ENCODE data around the gene ARHGAP1. TPM values are rescaled to one million over a fixed set of nuclear protein-coding genes. Genes with fewer than 3 reads are reported as not detected.
A peak's percentile ranks its signal among the peaks of the same experiment; 100 is the strongest.

ARHGAP1 gene
- polyA plus RNA-seq (2011; rRNA removed) (17.2 and 33.4 TPM in 2 replicates), polyA plus RNA-seq (2017; fragmentation: RNase III; extraction: RNeasy Plus Mini Kit Qiagen cat#74134 plus additional on column Dnase treatment) (34.8 to 35.9 TPM (median 35.2 TPM) in 3 replicates), polyA minus RNA-seq (2011; rRNA and poly(A)+ RNA removed) (103 and 114 TPM in 2 replicates)
- 24.6 and 30.9 TPM in 2 replicates for polyA plus RNA-seq (2012; cell fraction: cytosol; rRNA removed)
- 44.0 and 48.5 TPM in 2 replicates for polyA plus RNA-seq (2012; cell fraction: nucleus; rRNA removed)

DNA sequence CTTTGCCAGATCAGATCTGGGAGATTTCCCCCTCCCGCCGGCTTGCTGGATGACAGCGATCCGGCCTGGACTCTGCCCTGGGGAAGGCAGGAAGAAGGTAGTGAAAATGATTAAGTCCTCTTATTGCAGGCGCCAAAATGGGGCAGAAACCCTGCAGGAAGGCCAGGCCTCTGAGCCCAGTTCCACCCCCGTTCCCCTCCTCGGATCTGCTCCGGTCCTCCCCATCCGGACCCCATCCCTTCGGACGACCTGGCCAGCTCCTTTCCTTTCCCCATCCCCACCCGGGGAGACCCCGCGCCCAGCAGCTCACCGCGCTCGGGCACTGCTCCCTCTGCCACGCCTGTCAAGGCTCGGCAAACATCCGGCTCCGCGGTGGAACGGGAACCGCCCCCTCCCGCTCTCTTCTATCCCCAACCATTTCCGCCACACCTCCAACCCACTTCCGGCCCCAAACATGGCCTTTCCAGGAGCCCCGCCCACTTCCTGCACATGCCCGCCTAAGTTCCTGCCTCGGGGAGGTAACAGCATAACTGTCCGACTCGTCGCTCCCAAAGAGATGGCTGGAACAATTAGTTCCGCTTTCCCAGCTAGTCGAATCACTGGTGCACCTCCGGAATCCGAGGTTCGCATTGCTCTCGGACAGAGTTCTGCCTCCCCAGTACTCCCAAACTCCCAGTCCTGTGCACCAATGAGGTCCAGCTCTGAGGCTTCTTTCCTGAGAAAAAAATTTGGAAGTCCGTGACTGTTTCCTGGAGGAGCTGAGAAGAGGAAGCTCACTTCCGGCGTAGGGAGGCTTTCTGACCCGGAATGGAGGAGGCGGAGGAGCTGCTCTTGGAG is at the start of gene ARHGAP1, which contains the start of gene ZNF408:
Gene ARHGAP1, minus strand, starts transcription at position 379 of the 837 bp plus-strand sequence. CDS start 4,512 bp downstream, outside the sequence.
Gene ZNF408, plus strand, starts transcription at position 791 of the 837 bp plus-strand sequence. Its CDS starts 17 bp downstream, at position 808.
- CTCF ChIA-PET = interaction anchor here (1.2 to 1.4 kb wide), 4 partner anchors 23 to 311 kb away, joined by 3 to 4 read pairs (median 4); no protein-coding TSS in a partner anchor
- peaks cover 24% of the 10 kb centered on the region; the same call in 2 of the 3 replicates for H3K4me1 ChIP-seq
- H3K27ac ChIP-seq = peak within 1 kb of the TSS; percentile 99
- ATAC-seq = peak; percentile 95 to 96
- H3K9me3 ChIP-seq = no peaks in the 10 kb centered on the region
- POLR2A ChIA-PET = interaction anchor here (0.7 to 1.5 kb wide), 9 partner anchors 11 to 139 kb away, joined by 3 to 11 read pairs (median 4); partner anchors contain the start of gene AMBRA1
- peak; percentile 89 to 99 for DNase-seq (ENCODE audit: low read depth in 1 of 2, low spot score in 1 of 2)
- peak within 1 kb of the TSS; percentile 91 for H3K4me2 ChIP-seq
- FAIRE-seq = peak; percentile 72
- 1% methylated on average over 35 of the region's 44 CpGs for WGBS (ENCODE audit: missing lambda C conversion rate)
- peak within 1 kb of the TSS; percentile 93 for H3K4me3 ChIP-seq
- TF ChIP-seq MYC (IDR thresholded peaks at IDR 0.05; ENCODE audit: borderline replicate concordance, low read length) (peak; percentile 77; the same call in 1 of the 2 replicates), CTCF (IDR thresholded peaks at IDR 0.05) (no peak), NR3C1 (IDR thresholded peaks at IDR 0.05) (no peak), RFX5 (IDR thresholded peaks at IDR 0.05) (peak; percentile 57; the same call in 1 of the 2 replicates), JUNB (IDR thresholded peaks at IDR 0.05) (no peak), GATA3 (IDR thresholded peaks at IDR 0.05; ENCODE audit: borderline replicate concordance) (no peak), SMC3 (IDR thresholded peaks at IDR 0.05) (peak; percentile 19; the same call in 1 of the 3 replicates), ZFP36 (IDR thresholded peaks at IDR 0.05; ENCODE audit: borderline replicate concordance, partially characterized antibody) (peak; percentile 80), NPAS2 (CRISPR knock-in tag; IDR thresholded peaks at IDR 0.05; ENCODE audit: borderline replicate concordance) (no peak), TFCP2L1 (CRISPR knock-in tag; IDR thresholded peaks at IDR 0.05) (no peak), HMGXB4 (CRISPR knock-in tag; IDR thresholded peaks at IDR 0.05; ENCODE audit: borderline replicate concordance) (no peak), HEYL (CRISPR knock-in tag; IDR thresholded peaks at IDR 0.05) (no peak), RAD21 (conservative IDR thresholded peaks at IDR 0.05 in 1 of 2, IDR thresholded peaks at IDR 0.05 in 1 of 2) (no peak; a peak in 2 of 5 replicates), RCOR1 (IDR thresholded peaks at IDR 0.05; ENCODE audit: low read depth, low read length) (no peak), ESRRA (IDR thresholded peaks at IDR 0.05; ENCODE audit: borderline replicate concordance, low read length) (no peak), CHD4 (IDR thresholded peaks at IDR 0.05; ENCODE audit: borderline replicate concordance) (no peak), FOSL2 (IDR thresholded peaks at IDR 0.05) (no peak), FOSL2 (CRISPR knock-in tag; IDR thresholded peaks at IDR 0.05) (0 out of 2 replicates have a peak, but pooled peaks have one; percentile 36), ELK1 (IDR thresholded peaks at IDR 0.05; ENCODE audit: low read depth, low read length) (peak; percentile 96), TP53 (CRISPR knock-in tag; IDR thresholded peaks at IDR 0.05) (no peak), SREBF2 (IDR thresholded peaks at IDR 0.05) (no peak), ZSCAN20 (CRISPR knock-in tag; IDR thresholded peaks at IDR 0.05) (no peak), HDAC2 (IDR thresholded peaks at IDR 0.05) (no peak), HOXB13 (CRISPR knock-in tag; IDR thresholded peaks at IDR 0.05; ENCODE audit: low read depth) (0 out of 2 replicates have a peak, but pooled peaks have one; percentile 38), MAZ (IDR thresholded peaks at IDR 0.05; ENCODE audit: borderline replicate concordance, low read depth, low read length) (0 out of 2 replicates have a peak, but pooled peaks have one; percentile 56), FOSB (CRISPR knock-in tag; IDR thresholded peaks at IDR 0.05) (no peak; the same call in 1 of the 2 replicates), KDM1A (IDR thresholded peaks at IDR 0.05; ENCODE audit: low read depth) (no peak), HOXB5 (CRISPR knock-in tag; IDR thresholded peaks at IDR 0.05) (peak; percentile 71), CEBPB (IDR thresholded peaks at IDR 0.05) (no peak; a peak in 1 of 4 replicates)
- TF ChIP-seq, protein P1, sequence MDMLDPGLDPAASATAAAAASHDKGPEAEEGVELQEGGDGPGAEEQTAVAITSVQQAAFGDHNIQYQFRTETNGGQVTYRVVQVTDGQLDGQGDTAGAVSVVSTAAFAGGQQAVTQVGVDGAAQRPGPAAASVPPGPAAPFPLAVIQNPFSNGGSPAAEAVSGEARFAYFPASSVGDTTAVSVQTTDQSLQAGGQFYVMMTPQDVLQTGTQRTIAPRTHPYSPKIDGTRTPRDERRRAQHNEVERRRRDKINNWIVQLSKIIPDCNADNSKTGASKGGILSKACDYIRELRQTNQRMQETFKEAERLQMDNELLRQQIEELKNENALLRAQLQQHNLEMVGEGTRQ (IDR thresholded peaks at IDR 0.05) = peak; percentile 21; the same call in 1 of the 2 replicates
- TF ChIP-seq, protein P2, sequence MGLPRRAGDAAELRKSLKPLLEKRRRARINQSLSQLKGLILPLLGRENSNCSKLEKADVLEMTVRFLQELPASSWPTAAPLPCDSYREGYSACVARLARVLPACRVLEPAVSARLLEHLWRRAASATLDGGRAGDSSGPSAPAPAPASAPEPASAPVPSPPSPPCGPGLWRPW (IDR thresholded peaks at IDR 0.05) = no peak
- TF ChIP-seq, protein P3, sequence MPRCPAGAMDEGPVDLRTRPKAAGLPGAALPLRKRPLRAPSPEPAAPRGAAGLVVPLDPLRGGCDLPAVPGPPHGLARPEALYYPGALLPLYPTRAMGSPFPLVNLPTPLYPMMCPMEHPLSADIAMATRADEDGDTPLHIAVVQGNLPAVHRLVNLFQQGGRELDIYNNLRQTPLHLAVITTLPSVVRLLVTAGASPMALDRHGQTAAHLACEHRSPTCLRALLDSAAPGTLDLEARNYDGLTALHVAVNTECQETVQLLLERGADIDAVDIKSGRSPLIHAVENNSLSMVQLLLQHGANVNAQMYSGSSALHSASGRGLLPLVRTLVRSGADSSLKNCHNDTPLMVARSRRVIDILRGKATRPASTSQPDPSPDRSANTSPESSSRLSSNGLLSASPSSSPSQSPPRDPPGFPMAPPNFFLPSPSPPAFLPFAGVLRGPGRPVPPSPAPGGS (IDR thresholded peaks at IDR 0.05) = peak; percentile 40; the same call in 1 of the 3 replicates
